ENCODE results near the gene OBSL1. TPM values are rescaled to one million over a fixed set of nuclear protein-coding genes. Genes with fewer than 3 reads are reported as not detected.

The OBSL1 gene
- 340 TPM for polyA plus RNA-seq (2012; ENCODE audit: insufficient read depth, insufficient read length, low read depth)

GRCh38 chr2:219571311-219572236 is at the start of gene OBSL1:
TSS of gene OBSL1 (minus strand) at chr2:219571539. CDS start at chr2:219571232, 307 bp downstream.
- no peaks in the 10 kb centered on the region for H3K9me3 ChIP-seq
- peaks cover 24% of the 10 kb centered on the region for H3K4me1 ChIP-seq
- H3K27me3 ChIP-seq = no peaks in the 10 kb centered on the region
- no peak for TF ChIP-seq CTCF (IDR thresholded peaks at IDR 0.05; ENCODE audit: low read depth, low read length)
- H3K36me3 ChIP-seq = peaks cover 18% of the 10 kb centered on the region
- peak within 1 kb of the TSS; percentile 68 for H3K4me3 ChIP-seq (ENCODE audit: low read depth, low read length)
- peak; percentile 97 for DNase-seq

- Histone ChIP-seq H3K9me3 (no peaks in the 10 kb centered on the region), H3K27me3 (no peaks in the 10 kb centered on the region), H3K4me1 (no peaks in the 10 kb centered on the region), H3K4me3 (ENCODE audit: low read depth, low read length) (no peak overlapping the region), H3K36me3 (peaks cover 5% of the 10 kb centered on the region)
- TF ChIP-seq CTCF (IDR thresholded peaks at IDR 0.05; ENCODE audit: low read depth, low read length) = no peak
- DNase-seq = no peak
These were observed 49.2 kb upstream of the OBSL1 start for GRCh38 chr2:219620546-219620945.

GRCh38 chr2:219619235-219619634 is 47.9 kb upstream of the OBSL1 start:
- Histone ChIP-seq H3K36me3 (peaks cover 5% of the 10 kb centered on the region), H3K4me1 (no peaks in the 10 kb centered on the region), H3K27me3 (no peaks in the 10 kb centered on the region), H3K4me3 (ENCODE audit: low read depth, low read length) (no peak overlapping the region), H3K9me3 (no peaks in the 10 kb centered on the region)
- peak; percentile 33 for TF ChIP-seq CTCF (IDR thresholded peaks at IDR 0.05; ENCODE audit: low read depth, low read length)
- DNase-seq = no peak

GRCh38 chr2:219618733-219619122 is 47.4 kb upstream of the OBSL1 start:
- no peak for DNase-seq
- Histone ChIP-seq H3K4me1 (no peaks in the 10 kb centered on the region), H3K27me3 (no peaks in the 10 kb centered on the region), H3K36me3 (peaks cover 5% of the 10 kb centered on the region), H3K4me3 (ENCODE audit: low read depth, low read length) (no peak overlapping the region), H3K9me3 (no peaks in the 10 kb centered on the region)
- no peak for TF ChIP-seq CTCF (IDR thresholded peaks at IDR 0.05; ENCODE audit: low read depth, low read length)

- H3K4me3 ChIP-seq (ENCODE audit: low read depth, low read length) = no peak overlapping the region
- no peaks in the 10 kb centered on the region for H3K4me1 ChIP-seq
- TF ChIP-seq CTCF (IDR thresholded peaks at IDR 0.05; ENCODE audit: low read depth, low read length) = no peak
- DNase-seq = no peak
- H3K9me3 ChIP-seq = no peaks in the 10 kb centered on the region
- H3K27me3 ChIP-seq = no peaks in the 10 kb centered on the region
- H3K36me3 ChIP-seq = peaks cover 5% of the 10 kb centered on the region
These were observed 45.2 kb upstream of the OBSL1 start for GRCh38 chr2:219616550-219616949.

- DNase-seq = no peak
- no peak for TF ChIP-seq CTCF (IDR thresholded peaks at IDR 0.05; ENCODE audit: low read depth, low read length)
- no peaks in the 10 kb centered on the region for H3K27me3 ChIP-seq
These were observed 44.6 kb upstream of the OBSL1 start for GRCh38 chr2:219615894-219616293.

More at GRCh38 chr2:219615894-219616293, 44.6 kb upstream of the OBSL1 start:
- Histone ChIP-seq H3K9me3 (no peaks in the 10 kb centered on the region), H3K4me3 (ENCODE audit: low read depth, low read length) (no peak overlapping the region), H3K4me1 (no peaks in the 10 kb centered on the region), H3K36me3 (peaks cover 5% of the 10 kb centered on the region)
